GM18505 (cell line): ENCODE measurements around the gene OR5H15.
"Not testable (repeated sequence)": the region's sequence is repeated elsewhere in the genome, so short reads cannot be mapped to it uniquely, and the experiment has no call there.

ENCODE experiments used
- ATAC-seq: cut with Tn5 transposase; IDR thresholded peaks from one replicate; pipeline ENCODE4 v1.9.1; 2021; ENCODE audit not compliant: unreplicated experiment
- POLR2A ChIP-seq: IDR thresholded peaks from 4 replicates; pipeline ENCODE4 v1.6.1; 2011; ENCODE audit warnings: borderline replicate concordance; ENCODE audit not compliant: insufficient read depth, insufficient read length; ENCODE audit errors: extremely low read depth

The OR5H15 gene

GRCh38 chr3:98166396-98166795, at the start of gene OR5H15:
OR5H15 (plus strand) TSS chr3:98166696; CDS start chr3:98168700, 2,004 bp downstream.
- no peak for TF ChIP-seq POLR2A
- no peak for ATAC-seq

GRCh38 chr3:98130421-98130820, 36.1 kb upstream of the OR5H15 start, which contains the start of gene OR5H1:
OR5H1 (plus strand) TSS chr3:98130721; CDS start chr3:98132698, 1,977 bp downstream.
- TF ChIP-seq POLR2A: no peak
- ATAC-seq: no peak

- no peak for TF ChIP-seq POLR2A
- no peak for ATAC-seq
These were observed 29.9 kb upstream of the OR5H15 start for GRCh38 chr3:98136631-98137030.

GRCh38 chr3:98137826-98138557, 28.5 kb upstream of the OR5H15 start:
- ATAC-seq: not testable (repeated sequence)

- no peak for TF ChIP-seq POLR2A
- ATAC-seq: no peak
These were observed 26.0 kb upstream of the OR5H15 start for GRCh38 chr3:98140531-98140930.

- no peak for TF ChIP-seq POLR2A
- no peak for ATAC-seq
These were observed 19.3 kb upstream of the OR5H15 start, which contains the start of gene OR5H14 for GRCh38 chr3:98147179-98147578. OR5H14 (plus strand) TSS chr3:98147479; CDS start chr3:98149386, 1,907 bp downstream.

- TF ChIP-seq POLR2A: no peak
- no peak for ATAC-seq
These were observed 17.7 kb upstream of the OR5H15 start for GRCh38 chr3:98148751-98149150.

- not testable (repeated sequence) for ATAC-seq
These were observed 17.0 kb upstream of the OR5H15 start for GRCh38 chr3:98149456-98149855.

GRCh38 chr3:98151241-98151640, 15.3 kb upstream of the OR5H15 start:
- no peak for TF ChIP-seq POLR2A
- no peak for ATAC-seq

- TF ChIP-seq POLR2A: no peak
- no peak for ATAC-seq
These were observed 4.6 kb downstream of the OR5H15 start for GRCh38 chr3:98171071-98171470.

- no peak for TF ChIP-seq POLR2A
- no peak for ATAC-seq
These were observed 6.1 kb downstream of the OR5H15 start for GRCh38 chr3:98172621-98173020.

GRCh38 chr3:98180319-98180890, 13.9 kb downstream of the OR5H15 start:
- TF ChIP-seq POLR2A: no peak
- no peak for ATAC-seq

- TF ChIP-seq POLR2A: no peak
These were observed 15.7 kb downstream of the OR5H15 start for GRCh38 chr3:98182196-98182595.

GRCh38 chr3:98185180-98185579, 18.7 kb downstream of the OR5H15 start:
- no peak for ATAC-seq
- TF ChIP-seq POLR2A: no peak

More at GRCh38 chr3:98182196-98182595, 15.7 kb downstream of the OR5H15 start:
- no peak for ATAC-seq
